HG02870 (cell line): ENCODE data around the gene JUND.

Experiments
- ATAC-seq: cut with Tn5 transposase; IDR thresholded peaks from one replicate; pipeline ENCODE4 v1.9.1; 2021; ENCODE audit warnings: mild to moderate bottlenecking, moderate library complexity; ENCODE audit not compliant: unreplicated experiment

The JUND gene

DNA sequence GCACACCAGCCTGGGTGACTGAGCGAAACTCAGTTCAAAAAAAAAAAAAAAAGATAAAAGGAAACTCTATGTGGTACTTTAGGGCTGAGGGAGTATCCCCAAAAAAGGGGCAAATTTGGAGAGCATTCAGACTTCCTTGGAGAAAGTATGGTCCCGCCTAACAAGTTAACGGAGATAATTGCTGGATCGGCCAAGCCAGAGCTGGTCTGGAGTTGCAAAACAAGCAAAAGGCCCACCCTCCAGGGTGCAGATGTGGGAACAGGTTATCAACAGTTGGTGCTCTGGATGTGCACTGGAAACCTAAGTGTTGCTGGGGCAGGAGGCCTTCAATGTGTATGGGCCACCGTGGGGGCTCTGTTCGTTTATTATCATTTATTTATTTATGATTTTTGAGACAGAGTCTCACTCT is 10.0 kb downstream of the JUND start:
- no peak for ATAC-seq

- no peak for ATAC-seq
These were observed 11.1 kb downstream of the JUND start for GRCh38 chr19:18270326-18270725.

DNA sequence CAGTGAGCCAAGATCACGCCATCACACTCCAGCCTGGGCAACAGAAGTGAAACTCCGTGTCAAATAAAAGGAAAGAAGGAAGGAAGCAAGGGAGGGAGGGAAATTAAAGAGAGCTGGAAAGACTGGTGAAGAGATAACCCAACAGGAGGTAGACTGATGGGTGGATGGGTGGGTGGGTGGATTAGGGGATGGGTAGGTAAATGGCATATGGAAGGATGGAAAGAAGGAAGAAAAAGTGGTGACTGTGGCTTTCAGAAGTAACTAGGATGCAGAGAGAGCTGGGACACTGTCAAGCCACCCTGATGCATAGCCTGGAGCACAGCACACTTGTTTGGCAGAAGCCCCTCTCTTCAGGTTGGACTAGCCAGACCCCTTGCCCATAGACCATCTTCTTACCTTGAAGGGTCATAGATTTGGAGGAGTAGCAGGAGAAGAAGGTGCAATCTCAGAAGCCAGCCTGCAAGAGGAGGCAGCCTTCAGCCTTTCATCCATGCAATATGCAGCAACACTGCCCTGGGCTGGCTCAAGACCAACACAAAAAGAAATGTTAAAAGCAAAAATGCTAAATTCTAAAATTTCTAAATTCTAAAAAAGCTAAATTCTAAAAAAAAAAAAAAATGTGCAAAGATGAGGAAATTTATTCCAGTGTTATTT is 12.2 kb downstream of the JUND start:
- no peak for ATAC-seq

DNA sequence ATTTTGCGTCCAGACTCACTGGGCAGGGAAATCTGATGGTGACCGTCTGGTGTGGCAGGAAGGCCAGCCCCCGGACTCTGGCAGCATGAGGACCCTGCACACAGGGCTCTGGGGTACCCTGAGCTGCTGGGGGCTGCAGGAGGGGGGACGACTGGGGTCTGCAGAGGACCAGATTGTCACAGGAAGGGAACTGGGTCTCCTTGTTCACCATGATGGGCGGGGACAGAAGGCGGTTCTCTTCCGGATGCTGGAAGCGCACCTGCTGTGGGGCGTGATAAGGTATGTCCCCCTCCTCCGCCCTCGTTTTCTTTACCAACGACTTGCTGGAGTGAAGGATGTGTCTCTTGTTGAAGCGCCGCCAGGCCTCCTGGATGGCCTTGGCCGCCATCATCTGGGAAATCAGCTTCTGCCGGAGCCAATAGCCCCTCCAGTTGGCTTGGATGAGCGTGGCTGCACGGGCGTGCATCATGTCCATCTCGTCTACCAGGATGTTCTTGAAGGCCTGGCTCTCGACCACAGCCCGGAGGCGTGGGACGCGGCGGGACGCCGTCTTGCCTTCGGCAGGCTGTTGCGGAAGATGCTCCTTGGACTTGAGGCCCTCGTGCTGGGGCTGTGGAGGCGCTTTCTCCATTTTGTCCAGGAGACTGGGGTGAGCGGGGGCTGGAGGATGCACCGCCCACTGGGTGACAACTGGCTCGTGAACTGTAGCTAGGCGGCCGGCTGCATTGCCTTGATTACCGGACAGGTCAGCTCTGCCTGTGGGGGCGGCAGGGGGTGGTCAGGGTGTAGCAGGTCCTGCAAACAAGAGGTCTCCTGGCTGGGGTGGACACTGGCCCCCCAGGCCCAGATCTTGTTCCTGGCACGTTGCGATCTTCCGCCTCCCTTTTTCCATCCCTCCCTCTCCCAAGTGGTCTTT is 14.4 kb downstream of the JUND start:
- no peak for ATAC-seq

- no peak for ATAC-seq
These were observed 15.8 kb downstream of the JUND start for GRCh38 chr19:18265582-18265981.

DNA sequence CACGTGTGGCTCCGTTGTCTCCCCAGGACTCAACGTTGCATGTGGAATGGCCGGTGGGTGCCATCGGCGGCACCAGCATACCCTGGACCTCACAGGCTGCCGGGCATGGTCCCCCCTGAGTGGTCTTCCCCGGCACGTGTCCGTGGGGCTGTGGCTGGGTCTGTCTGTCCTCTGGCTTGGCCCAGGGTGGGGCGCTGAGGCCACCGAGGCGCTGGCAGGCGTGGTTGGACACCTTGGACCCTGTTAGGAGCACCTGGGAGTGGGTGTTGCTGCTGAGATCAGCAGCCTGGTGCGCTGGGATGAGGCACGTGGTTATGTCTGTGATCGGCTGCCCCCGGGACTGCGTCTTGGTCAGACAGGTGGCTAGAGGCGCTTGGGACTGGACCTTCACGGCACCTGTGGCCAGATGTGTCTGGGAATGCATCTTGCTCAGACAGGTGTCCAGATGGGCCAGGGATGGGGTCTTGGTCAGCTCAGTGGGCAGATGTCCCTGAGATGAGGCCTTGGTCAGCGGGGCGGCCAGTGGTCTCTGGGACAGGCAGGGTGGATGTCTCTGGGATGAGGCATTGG is 16.4 kb downstream of the JUND start:
- no peak for ATAC-seq

DNA sequence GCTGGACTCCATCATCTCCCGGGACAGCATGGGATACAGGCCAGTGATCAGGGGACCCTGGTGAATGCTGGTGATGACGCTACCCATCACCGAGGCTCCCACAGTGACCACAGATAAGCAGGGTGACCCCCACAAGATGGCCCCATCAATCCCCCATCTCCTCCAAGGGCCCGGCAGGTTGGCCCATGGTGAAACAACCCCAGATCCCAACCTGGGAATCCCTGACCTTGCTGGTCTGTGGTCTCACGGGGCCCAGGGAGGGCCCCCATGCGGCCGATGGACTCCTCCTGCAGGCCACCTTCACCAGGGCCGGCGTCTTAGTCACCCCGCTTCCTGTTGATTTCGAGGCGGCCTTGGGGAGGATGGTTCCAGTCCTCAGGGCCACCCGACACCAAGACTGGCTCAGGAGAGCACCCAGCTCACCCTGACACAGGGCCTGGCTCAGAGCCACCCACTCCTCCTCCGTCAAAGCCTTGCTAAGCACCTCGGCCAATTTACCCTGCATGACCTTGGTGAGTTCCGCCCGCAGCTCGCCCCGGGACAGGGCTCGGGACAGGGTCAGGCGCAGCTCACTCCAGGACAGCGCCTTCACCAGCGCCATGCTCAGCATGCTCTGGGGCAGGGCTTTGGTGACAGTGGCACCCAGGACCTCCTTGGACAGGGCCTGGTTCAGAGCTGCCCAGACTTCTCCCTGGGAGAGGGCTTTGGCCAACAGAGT is 17.1 kb downstream of the JUND start:
- ATAC-seq: no peak

DNA sequence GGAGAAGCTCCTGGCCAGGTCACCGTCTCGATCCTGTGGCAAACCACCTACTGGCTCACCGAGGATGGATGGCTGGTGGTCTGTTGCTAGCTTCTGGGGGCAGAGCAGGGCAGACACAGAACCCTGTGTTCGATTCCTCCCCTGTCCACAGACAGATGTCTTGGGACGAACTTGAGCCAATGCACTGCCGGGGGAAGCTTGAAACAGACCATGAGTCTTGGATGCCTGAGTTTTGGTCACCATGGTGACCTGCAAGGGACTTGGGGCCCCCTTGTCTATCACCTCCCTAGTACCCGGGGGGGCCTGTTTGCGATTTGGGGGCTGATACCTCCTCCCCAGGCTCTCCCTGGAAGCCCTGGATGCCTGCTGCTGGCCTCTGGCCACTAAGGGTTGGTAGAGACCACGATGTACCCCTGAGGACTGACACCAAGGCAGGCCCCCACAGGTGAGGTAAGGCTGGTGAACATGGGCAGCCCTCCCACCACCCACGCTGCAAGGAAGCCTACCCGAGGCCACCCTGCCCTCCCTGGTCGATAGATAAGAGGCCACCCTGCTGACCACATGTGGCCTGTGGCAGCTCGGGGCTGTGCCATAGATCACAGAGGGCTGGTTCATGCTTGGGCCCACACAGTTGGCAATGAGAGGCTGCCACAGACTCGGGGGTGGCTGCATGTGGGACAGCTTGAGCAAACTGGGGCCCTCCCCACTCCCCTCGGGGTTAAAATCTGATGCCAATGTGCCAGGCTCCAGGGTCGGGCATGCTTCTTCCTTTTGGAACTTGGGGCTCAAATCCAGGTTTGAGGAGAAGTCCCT is 17.9 kb downstream of the JUND start:
- no peak for ATAC-seq

GRCh38 chr19:18262917-18263316 is 18.5 kb downstream of the JUND start:
- no peak for ATAC-seq

DNA sequence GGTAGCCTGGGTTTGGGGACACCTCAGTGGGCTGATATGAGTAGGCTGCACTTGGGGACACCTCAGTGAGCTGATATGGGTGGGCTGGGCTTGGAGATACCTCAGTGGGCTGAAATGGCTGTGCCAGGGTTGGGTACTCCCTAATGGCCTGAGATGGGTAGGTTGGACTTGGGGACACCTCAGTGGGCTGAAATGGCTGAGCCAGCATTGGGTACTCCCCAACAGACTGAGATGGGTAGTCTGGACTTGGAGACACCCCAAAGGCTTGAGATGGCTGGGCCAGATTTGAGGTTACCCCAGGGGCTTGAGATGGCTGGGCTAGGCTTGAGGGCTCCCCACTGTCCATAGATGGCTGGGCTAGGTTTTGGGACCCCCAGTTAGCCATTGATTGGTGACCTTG is 19.3 kb downstream of the JUND start:
- ATAC-seq: no peak

- ATAC-seq: no peak
These were observed 19.9 kb downstream of the JUND start for GRCh38 chr19:18261474-18261873.

DNA sequence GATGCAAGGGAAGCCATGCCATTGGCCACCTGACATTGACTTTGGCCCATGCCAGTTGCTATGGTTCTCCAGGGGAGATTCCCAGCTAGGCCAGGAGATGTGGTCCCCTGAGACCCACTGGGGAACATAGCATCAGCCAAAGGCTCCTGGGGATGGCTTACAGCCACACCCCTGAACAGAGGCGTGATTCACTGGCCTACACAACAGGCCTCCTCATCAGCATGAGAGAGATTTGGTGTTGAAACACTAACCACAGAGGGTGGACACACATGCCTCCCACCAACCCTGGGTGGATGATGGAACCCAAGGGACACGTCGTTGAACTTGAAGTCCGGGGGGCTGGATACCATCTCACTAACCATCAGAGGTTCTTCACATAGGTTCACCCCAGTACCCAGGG is 21.5 kb downstream of the JUND start:
- no peak for ATAC-seq

GRCh38 chr19:18257503-18258470 is 23.6 kb downstream of the JUND start:
- ATAC-seq: no peak

DNA sequence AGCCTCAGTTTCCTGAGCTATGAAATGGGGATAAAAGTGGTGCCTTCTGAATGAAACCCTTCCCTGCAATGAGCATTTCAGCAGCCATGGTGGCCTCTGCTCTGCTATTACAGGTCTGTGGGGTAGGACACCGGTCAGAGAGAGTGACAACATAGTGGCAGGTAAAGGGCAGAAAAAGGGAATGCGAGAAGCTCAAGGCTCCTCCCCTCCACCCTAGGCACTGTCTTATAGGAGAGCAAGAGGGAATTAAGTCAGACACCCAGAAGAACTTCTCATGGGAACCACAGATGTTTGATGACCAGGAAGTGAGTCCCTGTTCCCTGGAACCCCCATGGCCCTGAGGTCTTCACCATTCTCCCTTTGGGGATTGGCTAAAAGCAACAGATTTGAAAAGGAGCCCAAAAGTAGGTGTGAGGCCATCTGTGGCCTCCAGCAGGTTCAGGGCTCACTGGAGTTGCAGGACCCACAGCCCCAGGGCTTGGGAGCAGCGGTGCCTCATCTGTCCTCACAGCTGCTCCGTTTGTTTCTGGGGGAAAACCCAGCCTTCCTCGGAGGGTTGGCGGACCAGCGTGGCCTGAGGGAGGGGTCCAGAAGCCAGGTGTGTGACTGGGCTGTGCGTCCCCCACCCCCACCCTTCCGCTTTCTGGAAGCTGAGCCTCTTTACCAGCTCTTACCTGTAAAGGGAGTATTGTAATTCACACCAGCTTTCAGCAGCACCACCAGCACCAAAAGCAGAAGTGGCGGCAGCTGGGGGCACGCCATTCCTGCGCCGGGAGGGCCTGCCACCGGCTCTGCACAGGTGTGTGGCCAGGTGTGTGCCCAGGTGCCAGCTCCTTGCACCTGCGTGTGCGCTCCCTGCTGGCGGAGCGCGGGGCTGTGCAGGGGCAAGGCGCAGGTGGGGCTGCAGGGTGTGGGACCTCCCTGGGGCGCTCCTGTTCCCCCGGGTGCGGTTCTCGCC is 26.6 kb downstream of the JUND start:
- ATAC-seq: no peak

GRCh38 chr19:18253716-18254115 is 27.7 kb downstream of the JUND start:
- no peak for ATAC-seq

- no peak for ATAC-seq
These were observed 28.3 kb downstream of the JUND start for GRCh38 chr19:18253130-18253529.

DNA sequence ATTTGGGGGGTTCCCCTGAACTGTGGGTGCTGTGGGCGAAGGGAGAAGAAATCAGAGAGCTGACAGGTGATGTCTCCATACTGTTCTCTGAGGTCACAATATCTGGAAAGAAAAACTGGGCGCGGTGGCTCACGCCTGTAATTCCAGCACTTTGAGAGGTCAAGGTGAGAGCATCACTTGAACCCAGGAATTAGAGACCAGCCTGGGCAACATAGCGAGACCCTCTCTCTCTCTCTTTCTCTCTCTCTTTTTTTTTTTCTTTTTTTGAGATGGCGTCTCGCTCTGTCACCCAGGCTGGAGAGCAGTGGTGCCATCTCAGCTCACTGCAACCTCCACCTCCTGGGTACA is 29.1 kb downstream of the JUND start:
- no peak for ATAC-seq

GRCh38 chr19:18251587-18252369 is 29.6 kb downstream of the JUND start:
- no peak for ATAC-seq
